Activated effector memory CD4-positive, alpha-beta T cell treated with Interleukin-2 at 50 U/mL for 16 hours (primary cell): Measurements from ENCODE around the gene SUMO3.

Experiments
- DNase-seq: peaks from one replicate; pipeline ENCODE4 v3.0.0-alpha.2; 2020

SUMO3 gene

DNA sequence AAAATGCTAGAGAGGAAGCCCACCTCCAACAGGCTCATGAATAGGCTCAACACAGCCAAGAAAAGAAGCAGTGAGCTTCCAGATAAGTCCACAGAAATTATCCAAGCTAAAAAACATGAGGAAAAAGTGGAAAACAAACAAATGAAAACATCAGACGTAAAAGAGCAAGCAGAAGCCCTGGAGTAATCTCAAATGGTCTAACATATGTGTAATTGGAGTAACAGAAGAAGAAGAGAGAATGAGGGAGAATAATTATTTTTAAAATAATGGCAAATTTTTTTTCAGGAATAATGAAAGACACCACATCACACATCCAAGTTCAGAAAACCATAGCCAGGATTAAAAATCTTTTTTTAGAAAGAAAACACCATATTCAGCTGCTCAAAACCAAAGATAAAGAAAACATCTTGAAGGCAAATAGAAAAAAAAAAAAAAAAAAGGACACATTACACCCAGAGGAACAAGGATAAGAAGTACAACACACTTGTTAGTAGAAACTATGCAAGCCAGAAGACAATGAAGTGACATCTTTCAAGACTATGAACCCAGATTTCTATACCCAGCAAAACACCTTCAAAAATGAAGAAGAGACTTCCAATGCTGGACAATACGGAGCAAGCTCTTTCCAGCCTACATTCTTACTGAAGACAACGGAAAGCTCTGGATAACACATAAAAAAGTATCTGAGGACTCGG, 10.6 kb upstream of the SUMO3 start:
- DNase-seq = no peak

DNA sequence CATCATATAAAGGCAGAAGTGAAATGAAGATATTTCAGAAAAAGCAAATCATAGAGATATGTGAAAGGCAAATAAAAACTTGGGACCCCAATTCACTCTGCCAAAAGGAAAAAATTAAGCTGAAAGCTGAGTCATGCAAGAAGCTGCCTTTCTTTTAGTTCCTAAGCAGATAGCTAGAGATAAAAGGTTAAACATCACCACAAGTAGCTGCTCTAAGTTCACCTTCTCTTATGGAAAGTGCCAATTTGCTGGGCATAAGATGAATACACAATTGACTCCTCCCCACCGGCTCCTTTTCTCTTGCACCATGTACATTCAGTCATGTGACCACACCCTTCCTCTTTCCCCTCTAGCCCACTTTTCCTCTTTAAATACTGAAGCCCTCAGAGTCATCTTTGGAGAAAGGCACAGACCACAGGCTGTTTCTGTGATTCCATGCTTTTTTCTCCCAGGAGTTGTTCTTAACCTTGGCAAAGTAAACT, 5.4 kb upstream of the SUMO3 start:
- DNase-seq = no peak

DNA sequence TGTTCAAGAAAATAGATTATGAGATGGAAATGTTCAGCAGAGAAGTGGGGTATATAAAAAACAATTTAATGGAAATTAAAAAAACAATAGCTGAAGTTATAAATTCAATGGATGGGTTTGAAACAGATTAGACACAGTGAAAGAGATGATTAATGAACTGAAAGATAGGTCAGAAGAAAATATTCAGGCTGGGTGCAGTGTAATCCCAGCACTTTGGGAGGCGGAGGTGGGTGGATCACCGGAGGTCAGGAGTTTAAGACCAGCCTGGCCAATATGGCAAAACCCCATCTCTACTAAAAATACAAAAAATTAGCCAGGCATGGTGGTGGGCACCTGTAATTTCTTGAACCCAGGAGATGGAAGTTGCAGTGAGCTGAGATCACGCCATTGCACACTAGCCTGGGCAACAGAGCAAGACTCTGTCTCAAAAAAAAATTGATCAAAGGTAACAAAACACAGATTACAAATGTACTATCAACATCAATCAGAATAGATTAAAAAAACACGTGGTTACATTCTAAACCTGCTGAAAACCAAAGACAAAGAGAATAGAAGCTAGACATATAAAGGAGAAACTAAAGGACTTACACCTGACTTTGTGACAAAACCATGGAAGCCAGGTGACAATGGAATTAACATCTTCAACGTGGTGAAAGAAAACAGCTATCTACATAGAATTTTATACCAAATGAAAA, 4.8 kb upstream of the SUMO3 start:
- DNase-seq = no peak

DNA sequence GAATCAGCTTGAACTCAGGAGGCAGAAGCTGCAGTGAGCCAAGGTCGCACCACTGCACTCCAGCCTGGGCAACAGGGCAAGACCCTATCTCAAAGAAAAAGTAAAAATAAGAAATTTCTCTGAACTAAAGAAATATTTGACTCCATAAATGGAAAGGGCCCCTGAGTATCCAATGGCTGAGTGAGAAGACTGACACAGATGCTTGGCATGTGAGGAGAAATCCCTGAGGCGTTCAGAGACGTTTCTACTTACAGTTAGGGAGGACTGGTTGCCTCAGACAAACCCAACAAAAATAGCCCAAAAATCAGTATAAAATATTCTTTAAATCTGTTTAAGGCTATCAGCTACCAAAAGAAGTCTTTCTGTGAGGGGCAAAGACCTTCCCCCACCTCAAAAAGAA, 3.0 kb upstream of the SUMO3 start:
- DNase-seq = no peak

DNA sequence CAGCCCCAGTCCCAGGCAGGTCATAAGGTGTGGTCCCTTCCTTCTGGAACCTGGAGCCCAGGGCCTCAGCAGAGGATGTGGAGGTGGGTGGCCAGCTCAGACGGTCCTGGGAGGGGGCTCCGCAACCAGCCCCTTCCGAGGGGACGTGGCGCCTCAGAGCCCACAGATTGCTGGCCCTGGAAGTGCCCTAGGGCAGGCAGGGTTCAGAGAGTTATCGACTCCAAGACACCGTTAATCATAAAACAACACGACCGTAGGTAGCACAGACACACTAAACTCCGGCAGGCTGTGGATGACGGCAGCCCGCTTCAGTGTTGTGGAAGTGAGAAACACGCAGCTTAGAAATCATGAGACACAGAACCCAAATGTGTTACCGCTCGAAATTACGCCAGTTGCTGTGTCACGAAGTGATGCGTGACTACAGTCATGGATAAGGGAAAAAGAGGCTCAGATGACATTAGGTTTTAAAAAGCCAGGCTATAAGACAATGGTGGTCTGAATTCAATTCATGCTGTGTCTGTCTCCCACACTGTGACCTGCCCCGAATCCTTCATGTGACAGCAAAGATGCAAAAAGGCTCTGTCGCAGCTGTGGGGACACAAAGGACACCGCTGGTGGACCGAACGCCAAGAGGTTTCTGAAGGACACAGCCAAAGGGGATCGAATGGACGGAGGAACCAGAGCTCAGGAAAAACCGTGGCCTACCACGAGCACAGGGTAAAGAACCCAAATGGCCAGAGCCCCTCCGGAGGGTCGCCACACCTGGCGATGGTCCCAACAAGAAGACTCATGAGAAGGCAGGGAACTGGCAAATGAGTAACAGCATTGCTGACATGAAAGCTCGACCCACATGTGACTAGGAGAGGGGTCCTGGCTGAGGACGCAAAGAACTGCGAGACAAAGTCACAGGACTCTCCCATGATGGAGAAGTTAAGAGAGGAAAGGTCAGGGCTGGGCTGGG, 1.7 kb upstream of the SUMO3 start:
- no peak for DNase-seq

DNA sequence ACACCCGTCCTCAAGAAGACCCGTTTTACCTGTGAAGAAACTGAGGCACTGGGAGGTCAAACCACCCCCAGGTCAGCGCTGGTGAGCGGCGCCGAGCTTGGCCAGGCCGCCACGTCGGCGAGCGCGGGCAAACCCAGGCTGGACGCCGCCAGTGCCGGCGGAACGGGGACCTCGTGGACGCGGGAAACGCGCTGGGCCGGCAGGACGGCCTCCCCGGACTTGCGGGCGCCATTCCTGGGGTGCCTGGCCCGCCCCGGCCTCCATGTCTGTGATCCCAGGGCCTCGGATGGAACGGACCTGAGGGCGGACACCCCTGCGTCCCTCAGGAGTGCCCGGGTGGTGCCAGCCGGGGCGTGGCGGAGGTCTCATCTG, 764 bp upstream of the SUMO3 start:
- DNase-seq = no peak

DNA sequence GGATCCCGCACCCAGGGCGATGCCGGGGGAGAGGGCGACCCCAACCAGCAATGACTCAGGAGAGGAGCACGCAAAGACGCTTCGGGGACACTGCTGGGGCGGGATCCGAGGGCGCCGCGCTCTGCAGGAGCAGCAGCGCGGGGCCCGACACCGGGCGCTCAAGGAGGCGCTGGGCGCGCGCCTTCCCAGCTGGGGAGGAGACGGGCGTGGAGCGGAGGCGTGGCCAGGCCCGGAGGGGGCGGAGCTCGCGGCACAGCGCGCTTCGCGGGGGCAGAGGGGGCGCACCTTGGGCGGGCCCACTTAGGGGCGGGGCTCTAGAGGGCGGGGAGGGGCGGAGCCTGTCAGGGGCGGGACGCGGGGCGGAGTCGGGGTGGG, 369 bp downstream of the SUMO3 start:
- peak; percentile 87 for DNase-seq

DNA sequence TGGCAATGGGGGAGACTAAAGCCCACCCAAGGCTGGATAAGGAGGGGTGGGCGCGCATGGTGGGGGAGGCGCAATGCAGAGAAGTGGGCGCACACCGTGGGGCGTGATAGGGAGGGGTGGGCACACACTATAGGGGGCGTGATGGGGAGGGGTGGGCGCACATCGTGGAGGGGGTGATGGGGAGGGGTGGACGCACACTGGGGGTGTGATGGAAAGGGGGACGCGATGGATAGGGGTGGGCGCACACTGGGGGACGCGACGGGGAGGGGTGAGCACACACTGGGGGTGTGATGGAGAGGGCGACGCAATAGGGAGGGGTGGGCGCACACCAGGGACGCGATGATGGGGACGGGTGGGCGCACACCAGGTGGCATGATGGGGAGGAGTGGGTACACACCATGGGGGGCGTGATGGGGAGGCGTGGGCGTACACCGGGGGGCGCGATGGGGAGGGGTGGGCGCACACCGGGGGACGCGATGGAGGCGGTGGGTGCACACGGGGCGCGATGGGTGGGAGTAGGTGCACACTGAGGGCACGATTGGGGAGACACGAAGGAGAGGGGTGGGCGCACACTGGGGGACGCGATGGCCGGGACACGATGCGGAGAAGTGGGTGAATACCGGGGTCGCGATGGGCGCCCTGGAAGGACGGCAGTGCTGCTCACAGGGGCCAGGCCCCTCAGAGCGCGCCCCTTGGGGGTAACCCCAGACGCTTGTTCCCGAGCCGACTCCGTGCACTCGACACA, 929 bp downstream of the SUMO3 start:
- DNase-seq = no peak

DNA sequence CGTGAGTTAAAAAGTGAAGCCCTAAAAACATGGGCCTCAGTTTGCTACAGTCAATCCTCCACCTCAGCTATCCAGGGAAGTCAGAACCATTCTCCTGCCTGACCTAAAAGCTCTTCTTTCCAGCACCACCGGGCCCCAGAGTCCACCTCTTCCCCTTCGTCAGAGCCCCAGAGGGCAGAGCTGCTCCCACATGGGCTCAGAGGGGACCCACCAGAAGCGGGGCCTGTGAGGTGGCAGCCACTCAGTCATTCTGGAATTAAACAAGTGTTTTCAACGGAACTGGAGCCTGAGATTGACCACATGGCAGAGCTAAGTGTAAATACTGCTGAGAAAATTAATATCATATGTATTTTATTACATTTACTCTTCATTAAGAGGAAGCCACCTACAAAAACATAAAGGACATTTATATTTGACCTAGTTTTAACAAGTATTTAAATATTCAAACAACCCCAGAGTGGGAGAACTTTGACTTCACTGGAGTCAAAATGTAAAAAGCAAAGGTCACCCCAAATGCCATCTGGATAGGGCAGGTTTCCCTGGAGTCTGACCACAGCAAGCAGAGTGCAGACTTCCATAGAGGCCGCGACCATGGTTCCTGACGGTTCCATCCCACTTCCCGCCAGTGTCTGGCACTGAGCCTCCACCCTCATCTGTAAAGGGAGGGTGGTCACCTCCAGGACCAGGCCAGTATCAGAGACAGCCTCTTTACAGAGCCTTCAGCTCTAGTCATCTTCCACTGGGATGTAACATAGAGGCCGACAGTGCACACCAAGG, 1.8 kb downstream of the SUMO3 start:
- DNase-seq = no peak

DNA sequence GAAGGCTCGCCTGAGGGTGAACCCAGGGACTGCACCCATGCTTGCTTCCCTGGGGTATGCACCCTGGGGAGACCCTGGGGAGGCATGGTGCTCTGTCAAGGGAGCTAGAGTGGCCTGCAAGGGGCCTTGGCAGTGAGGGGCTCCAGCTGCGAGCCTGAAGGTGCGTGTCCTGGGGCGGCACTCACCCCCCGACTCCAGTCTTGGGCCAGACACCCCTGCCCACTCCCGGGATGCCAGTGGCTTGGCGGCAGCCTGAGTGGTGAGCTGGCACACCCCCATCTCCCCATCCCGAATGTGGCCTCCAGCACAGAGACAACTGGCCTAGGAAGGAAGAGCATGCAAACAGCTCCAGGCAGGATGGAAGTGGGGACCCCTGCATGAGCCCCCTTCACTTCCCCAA, 2.6 kb downstream of the SUMO3 start:
- no peak for DNase-seq

DNA sequence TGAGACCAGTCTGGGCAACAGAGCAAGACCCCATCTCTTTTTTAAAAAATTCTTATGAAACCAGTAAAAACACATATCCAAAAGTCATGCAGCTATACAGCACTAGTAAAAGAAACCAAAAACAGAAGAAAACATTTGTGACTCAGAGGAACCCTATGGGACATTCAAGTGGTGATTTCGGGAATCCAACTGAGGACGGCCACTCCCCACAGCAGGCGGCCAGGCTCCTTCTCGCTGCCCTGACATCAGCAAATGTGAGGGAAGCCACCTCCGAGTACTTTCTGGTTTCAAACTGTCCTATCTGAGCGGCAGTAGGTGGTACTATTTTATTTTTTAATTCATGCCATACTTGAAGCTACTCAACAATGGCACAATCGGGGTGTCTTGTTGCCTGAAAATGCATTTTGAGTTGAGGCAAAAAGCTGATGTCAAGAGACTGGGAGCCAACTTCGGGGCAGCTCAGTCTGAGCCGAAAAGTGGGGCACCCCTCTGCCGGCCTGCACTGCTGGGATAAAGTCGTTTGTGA, 3.3 kb downstream of the SUMO3 start:
- no peak for DNase-seq

DNA sequence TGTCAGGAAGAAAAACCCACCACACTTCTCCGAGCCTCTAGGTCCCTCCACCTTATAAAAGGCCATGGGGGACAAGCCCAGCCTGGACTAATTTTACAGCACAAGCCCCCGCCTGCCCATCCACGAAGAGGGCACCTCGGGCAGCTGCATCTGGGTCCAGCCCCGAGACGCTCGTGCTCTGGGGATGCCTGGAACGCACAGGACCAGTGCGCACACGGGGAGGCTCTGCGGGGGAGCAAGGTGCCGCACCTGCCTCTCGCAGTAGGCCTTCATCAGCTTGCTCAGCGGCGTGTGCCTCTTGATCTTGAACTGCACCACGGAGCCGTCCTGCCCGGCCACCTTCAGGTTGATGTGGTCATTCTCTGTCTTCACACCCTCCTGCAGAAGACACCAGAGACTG, 4.1 kb downstream of the SUMO3 start:
- no peak for DNase-seq

DNA sequence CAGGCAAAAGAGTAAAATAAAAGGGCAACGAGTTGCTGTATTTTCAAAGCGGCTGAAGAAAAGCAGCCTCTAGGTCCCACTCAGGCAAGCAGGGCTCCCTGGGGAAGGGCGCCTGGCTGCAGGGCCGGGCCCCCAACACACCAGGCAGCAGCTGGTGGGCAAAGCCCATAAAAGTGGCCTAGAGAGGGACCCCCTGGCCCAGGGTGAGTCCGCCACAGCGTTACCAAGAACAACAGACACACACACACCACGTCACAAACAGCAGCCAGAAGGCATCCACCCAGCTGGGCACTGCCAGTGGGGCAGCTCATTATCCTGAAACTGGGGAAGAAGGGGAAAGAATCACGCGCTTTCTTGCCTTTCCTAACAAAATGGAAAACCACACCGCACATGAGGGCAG, 4.7 kb downstream of the SUMO3 start:
- DNase-seq = no peak

DNA sequence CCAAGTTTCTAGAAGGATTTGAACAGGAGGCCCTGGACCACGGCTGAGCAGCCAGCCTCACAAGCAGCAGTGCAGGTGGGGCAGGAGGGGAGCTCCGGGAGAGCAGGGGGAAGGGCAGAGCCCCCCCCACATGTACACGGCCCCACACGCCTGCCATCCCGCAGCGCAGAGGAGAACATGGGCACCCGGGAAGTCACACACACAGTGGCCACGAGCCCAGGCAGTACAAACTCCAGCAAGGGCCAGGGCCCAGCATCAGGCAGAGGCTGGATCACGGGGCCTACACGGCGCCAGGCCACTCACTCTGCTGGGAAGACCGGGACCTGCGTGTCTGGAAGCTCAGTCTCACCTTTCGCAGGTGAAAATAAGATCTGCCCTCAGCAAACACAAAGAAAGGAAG, 5.2 kb downstream of the SUMO3 start:
- no peak for DNase-seq

DNA sequence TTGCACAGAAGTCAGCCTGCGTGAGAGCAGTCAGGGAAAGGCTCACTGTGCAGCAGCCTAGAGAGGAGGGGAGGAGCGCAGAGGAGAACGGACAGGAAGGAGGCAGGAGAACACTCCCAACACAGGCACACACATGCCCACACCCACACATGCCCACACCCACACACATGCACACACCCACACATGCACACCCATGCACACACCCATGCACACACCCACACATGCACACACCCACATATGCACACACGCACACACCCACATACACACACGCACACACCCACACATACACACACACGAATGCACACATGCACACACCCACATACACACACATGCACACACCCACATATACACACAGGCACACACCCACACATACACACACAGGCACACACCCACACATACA, 7.1 kb downstream of the SUMO3 start:
- no peak for DNase-seq

DNA sequence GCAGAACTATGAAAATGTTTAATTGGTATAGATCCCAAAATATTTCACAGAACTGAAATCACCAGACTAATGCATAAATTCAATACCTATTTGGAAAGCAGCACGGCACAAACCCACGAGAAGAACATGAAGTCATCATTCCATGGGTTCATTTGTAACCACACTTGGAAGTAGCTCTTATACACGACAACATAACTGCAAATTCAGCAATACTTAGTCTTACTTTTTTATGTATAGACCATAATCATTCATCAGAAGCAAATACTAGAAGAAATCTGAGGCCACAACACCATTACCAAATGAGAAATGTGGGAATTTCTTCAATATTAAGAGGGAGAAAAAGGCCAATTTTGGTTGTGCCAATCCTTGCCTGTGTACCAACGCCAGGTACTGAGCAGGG, 12.0 kb downstream of the SUMO3 start:
- no peak for DNase-seq

DNA sequence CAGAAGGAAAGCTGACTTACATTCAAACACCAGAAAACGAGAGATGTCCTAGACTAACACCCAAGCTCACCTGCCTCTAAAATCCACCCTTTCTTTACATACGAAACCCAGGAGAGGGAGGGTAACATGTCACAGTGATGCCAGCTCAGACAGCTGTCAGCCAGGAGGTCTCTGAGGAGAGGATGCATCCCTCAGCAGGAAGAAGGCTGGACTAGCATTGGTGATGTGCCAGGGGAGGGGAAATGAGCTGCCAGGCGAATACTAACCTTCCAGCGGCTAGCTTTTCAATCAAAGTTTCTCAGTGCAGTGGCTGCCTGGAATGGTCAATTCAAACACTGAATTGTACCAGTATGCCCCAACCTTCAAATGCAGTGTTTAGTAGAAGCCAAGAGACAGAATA, 12.6 kb downstream of the SUMO3 start:
- DNase-seq = no peak

DNA sequence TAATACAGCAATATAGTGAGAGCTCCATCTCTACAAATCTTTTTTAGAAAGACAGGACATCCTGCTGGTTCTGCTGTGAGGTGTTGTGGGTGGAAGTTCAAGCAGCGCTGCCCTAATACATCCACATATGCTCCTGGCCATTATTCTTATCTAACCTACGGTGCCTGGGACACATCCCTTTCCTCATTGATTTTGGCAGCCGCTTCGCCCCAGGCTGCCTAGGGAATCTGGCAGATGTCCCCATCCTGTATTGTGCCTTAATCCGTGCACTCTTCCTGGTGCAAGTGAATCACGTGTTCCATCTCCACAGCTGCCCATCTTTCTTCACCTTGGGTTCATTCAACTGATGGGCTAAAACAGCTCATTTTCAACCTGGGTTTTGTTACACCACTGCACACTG, 13.1 kb downstream of the SUMO3 start:
- DNase-seq = no peak

DNA sequence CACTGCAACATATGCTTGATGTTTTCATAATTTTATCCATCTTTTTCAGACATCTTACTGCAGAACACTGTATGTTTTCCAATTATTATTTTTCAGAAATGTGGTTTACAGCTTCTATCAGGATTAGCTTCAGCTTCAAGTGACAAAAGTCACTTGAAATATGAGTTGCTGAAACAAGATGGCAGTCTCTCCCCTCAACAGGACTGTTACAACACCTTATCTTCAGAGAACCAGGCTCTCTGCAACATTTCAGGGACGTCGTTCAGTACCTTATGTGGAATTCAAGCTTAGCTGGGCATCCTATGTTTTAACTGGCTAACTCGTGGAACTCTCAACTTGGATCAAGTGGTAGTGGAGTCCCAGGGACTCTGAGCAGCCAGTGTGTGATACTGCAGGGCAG, 14.2 kb downstream of the SUMO3 start:
- no peak for DNase-seq

DNA sequence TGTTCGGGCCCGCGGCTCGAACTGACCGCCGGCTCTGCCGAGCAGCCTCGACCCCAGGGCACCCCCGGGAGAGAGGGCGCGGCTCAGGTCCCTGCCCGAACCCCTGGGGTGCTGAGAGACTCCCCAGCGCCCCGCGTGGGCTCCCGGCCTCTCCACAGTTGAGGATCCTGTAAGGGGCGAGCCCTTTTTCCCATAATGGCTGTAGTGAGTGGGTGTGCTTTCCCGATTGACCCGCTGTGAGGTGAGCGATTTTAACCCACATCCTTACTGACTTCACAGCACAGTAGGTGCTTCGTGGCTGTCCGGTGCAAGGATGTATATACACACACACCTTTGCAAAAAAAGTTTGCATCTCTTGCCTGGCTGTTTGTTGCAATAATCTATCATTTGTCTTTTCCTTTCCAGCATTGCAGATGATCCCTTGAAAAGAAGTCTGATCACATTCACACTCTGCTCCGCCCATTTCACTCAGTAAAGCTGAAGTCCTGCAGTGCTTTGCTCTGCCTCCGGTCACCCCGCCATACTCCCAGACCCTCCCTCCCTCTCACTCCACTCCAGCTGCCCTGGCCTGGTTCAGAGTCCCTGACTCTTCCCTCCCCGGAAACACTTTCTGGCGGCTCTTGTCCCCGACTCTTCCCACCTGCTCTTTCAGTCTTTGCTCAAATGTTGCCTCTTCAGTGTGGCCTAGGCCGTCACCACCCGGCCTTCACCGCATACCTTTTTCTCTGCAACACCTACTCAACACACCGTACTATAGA, 15.3 kb downstream of the SUMO3 start:
- DNase-seq = no peak
